HG02678 (cell line): Measurements from ENCODE around the gene BMP10.

Experiments
- ATAC-seq: cut with Tn5 transposase; IDR thresholded peaks from one replicate; pipeline ENCODE4 v1.9.1; 2021; ENCODE audit warnings: mild to moderate bottlenecking, moderate library complexity; ENCODE audit not compliant: unreplicated experiment

The BMP10 gene

DNA sequence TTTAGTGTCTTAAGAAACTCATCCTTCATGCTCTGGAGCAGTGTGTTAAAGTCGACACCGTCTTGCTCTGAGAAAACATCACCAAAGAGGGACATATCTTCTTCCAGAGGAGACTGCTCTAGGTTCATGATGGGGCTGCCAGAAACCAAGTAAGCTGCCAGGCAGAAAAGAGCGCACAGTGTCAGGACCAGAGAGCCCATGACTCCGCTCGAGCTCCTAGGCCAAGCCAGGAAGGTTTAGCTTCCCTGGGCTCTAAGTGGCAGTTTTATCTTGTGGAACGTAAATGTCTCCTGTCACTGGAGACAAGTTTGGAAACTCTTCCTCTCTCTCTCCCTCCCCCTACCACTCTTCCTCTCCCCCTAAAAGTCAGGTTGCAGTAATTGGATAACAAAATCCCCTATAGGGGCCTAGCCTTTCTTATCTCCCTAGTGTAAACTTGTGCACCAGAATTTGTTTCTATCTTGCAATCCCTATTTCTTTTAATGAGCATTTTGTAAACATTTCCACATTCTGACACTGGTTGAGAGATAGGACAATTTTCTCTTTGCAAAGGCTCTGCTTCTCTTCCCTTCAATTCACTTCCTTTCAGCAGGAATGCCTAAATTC, at the start of gene BMP10:
Gene BMP10 (minus strand): TSS at position 239 of the 606 bp plus-strand sequence. CDS start 39 bp downstream, at position 200.
- ATAC-seq = no peak

GRCh38 chr2:68920481-68921170, 49.4 kb upstream of the BMP10 start:
- no peak for ATAC-seq

DNA sequence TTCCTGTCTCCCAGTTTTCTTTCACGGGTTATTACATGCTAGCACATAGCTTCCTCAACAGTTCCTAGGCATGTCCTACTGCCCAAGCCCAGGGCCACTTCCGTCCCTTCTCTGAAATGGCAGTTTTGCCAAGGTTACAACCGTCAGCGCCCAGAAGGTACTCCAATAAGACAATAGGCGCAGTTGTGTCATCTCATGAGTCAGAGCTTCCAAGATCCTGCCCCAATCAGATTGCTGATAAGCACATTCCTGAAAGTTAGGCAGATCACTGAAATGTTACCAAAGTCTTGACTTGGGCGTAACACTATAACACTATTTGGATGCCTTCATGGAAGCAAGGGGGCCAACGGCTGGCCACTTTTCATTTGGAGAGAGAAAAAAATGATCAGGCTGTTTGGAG, 47.3 kb upstream of the BMP10 start:
- no peak for ATAC-seq

DNA sequence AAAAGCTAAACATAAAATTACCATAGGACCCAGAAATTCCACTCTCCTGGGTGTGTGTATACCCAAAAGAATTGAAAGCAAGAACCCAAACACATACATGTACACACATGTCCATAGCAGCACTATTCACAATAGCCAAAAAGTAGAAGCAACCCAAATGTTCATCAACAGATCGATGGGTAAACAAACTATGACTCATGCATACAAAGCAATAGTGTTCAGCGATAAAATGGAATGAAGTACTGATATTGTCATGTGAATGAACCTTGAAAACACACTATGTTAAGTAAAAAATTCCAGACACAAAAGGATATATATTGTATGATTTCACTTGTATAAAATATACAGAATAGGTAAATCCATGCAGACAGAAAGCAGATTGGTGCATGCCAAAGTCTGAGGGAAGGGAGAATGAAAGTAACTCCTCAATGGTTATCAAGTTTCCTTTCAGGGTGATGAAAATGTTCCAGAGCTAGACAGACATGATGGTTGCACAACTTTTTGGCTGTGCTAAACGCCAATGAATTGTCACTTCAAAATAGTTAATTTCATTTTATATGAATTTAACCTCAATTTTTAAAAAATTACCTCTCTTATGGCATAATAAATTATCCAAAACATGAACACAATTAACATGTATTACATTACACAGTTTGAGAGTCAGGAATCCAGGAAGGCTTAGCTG, 46.0 kb upstream of the BMP10 start:
- no peak for ATAC-seq

DNA sequence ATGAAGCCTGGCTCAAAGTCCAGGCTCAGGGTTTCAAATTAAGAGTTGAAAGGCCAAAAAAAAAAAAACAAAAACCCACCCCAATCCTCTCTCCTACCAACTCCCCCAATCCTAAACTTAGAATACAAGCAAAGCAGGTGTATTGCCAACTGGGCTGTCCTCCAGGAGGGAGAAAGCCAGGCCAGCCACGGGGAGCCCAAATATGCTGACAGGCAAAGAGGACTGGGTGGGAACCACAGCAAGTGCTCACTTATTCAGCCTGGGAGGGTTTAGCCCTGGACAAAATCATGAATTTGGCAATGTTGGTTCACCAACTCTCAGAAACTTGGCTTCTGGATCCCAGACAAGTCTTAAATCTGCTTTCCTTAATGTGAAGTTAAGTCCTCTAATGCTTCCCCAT, 45.0 kb upstream of the BMP10 start:
- ATAC-seq = no peak

- no peak for ATAC-seq
Observed at GRCh38 chr2:68915393-68915792, 44.2 kb upstream of the BMP10 start.

DNA sequence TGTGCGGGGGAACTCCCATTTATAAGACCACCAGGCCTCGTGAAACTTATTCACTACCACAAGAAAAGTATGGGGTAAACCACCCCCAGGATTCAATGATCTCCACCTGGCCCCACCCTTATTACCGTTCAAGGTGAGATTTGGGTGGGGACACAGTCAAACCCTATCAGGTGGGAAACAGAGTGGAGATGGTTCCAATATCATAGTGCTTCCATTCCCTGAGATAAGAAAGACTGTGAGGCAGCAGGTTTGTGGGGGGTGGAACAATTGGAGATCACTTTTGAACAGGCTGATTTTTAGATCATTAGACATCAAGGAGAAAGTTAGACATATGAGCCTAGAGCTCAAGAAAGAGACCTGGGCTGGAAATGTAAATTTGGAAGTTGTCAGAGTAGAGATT, 42.2 kb upstream of the BMP10 start:
- ATAC-seq = no peak

GRCh38 chr2:68912732-68913131, 41.5 kb upstream of the BMP10 start:
- no peak for ATAC-seq

GRCh38 chr2:68912111-68912510, 40.9 kb upstream of the BMP10 start:
- no peak for ATAC-seq

- ATAC-seq = no peak
Observed at GRCh38 chr2:68911709-68912108, 40.5 kb upstream of the BMP10 start.

DNA sequence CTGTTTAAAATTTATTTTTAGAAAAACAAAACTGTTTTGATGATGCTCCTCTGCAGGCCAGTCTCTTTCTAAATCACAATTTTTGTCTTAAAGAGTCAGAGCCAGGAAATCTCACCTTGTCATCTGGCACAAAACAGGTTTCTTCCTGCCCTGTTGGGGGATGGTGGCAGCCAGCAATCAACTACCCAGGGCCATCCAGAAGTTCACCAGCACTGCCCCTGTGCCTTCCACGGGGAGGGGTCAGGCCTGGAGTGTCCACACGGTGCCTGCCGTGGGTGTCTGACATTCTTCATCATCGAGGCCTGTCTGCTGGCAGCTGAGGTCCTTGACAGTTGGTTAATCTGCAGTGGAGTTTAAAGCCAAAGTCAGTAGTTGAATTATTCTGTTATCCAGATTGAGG, 40.0 kb upstream of the BMP10 start:
- ATAC-seq = no peak

- ATAC-seq = peak; percentile 50
Observed at GRCh38 chr2:68909793-68910674, 38.8 kb upstream of the BMP10 start.

DNA sequence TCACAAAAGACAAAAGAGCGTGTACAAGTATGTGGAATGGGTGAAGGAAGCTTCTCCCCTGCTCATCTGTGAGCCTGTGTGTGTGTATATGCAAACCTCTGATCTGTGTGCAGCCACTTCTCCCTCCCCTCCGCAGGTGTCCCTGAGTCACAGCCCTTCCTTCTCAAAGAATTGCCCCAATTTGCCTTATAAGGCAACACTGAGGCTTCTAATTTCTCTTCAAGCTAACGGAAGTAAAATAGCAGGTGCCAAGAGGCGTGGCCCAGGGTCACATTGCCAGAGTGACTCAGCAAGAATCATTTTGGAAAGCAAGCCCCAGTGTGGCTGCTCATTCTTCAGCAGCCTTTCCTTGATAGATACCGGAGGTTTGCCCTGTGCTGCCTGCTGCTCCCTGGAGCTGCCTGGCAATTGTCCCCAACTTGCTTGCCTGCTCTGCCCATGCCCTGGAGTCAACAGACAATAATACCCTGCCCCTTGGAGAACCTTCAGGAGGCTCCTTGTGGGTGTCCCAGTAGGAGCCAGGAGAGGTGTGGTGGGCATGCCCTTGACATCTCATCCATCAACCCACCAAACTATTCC, 37.3 kb upstream of the BMP10 start:
- ATAC-seq = peak; percentile 96

DNA sequence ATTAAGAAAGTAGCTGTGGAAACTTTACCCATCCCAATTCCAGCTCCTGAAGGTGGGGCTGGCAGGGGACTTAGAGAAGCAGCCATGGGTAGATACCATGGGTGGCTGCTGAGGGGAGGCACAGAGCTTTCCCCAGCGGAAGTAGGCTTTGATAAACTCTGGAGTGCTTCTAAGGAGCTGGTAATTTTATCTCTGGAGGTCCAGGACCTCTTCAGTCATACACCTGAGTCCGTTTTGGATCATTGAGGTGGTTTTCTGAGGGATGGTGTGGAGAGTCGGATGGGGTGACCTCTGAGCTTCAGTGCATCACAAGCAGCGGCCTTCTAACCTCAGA, 36.7 kb upstream of the BMP10 start:
- peak; percentile 10 for ATAC-seq

- no peak for ATAC-seq
Observed at GRCh38 chr2:68907232-68907919, 36.2 kb upstream of the BMP10 start.

DNA sequence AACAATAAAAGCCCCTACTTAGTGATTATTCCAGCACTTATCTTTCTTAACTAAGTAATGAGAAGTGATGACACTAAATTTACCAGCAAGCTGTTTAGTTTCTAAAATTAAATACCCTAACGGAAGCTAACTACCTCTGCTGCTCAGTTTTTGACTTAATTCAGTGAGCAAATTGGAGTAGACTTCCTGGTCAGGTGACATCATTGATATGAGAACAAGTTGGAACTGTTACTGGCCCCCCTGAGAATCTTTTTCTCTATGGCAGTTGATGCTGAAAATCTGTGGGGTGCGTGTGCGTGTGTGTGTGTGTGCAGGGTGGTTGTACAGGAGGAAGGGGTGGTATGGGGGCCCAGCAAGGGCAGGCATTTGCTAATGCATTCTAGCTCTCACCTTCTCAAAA, 35.5 kb upstream of the BMP10 start:
- no peak for ATAC-seq

- ATAC-seq = no peak
Observed at GRCh38 chr2:68905116-68905515, 33.9 kb upstream of the BMP10 start.

- no peak for ATAC-seq
Observed at GRCh38 chr2:68901561-68901960, 30.4 kb upstream of the BMP10 start.

DNA sequence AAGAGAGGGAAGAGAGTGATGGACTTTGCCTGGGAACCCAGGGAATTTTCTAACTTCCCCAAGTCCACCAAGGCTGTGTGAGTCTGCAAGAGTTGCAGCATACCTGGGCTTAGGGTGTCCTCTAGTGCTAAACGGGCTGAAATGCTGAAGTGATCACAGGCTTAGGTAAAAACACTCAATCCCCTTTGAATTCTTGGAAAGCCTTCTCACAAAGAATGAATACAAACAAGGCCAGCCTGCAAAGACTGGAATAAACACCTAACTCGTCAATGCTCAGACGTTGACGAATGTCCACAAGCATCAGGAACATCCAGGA, 30.0 kb upstream of the BMP10 start:
- ATAC-seq = no peak

- no peak for ATAC-seq
Observed at GRCh38 chr2:68900496-68901198, 29.4 kb upstream of the BMP10 start.
